ENCODE measurements around the gene SEMA3F.

Gene SEMA3F

GRCh38 chr3:50125541-50126286 lies 29.4 kb upstream of the SEMA3F start:
- Mint-ChIP-seq H3K27ac (no peak overlapping the region), H3K9me3 (no peaks in the 10 kb centered on the region)
- no peak for DNase-seq

GRCh38 chr3:50126287-50127211 lies 28.6 kb upstream of the SEMA3F start:
- no peaks in the 10 kb centered on the region for H3K36me3 Mint-ChIP-seq (ENCODE audit: low read depth)
- no peak for DNase-seq
- no peaks in the 10 kb centered on the region for H3K27me3 Mint-ChIP-seq
- H3K4me1 Mint-ChIP-seq = no peaks in the 10 kb centered on the region
- H3K27ac Mint-ChIP-seq = no peak overlapping the region
- no peaks in the 10 kb centered on the region for H3K9me3 Mint-ChIP-seq
- no peak overlapping the region for H3K4me3 Mint-ChIP-seq
- no peak for ATAC-seq

More at GRCh38 chr3:50125541-50126286, 29.4 kb upstream of the SEMA3F start:
- no peaks in the 10 kb centered on the region for H3K27me3 Mint-ChIP-seq
- H3K4me3 Mint-ChIP-seq = no peak overlapping the region
- no peaks in the 10 kb centered on the region for H3K4me1 Mint-ChIP-seq
- ATAC-seq = no peak
- H3K36me3 Mint-ChIP-seq (ENCODE audit: low read depth) = no peaks in the 10 kb centered on the region

- H3K36me3 Mint-ChIP-seq (ENCODE audit: low read depth) = no peaks in the 10 kb centered on the region
- no peaks in the 10 kb centered on the region for H3K9me3 Mint-ChIP-seq
- H3K27ac Mint-ChIP-seq = no peak overlapping the region
- no peak for ATAC-seq
- DNase-seq = no peak
- no peak overlapping the region for H3K4me3 Mint-ChIP-seq
- H3K4me1 Mint-ChIP-seq = no peaks in the 10 kb centered on the region
- no peaks in the 10 kb centered on the region for H3K27me3 Mint-ChIP-seq
Measured at GRCh38 chr3:50127251-50127691, 27.9 kb upstream of the SEMA3F start.

GRCh38 chr3:50128001-50128400 lies 27.1 kb upstream of the SEMA3F start:
- no peak for ATAC-seq
- Mint-ChIP-seq H3K4me3 (no peak overlapping the region), H3K9me3 (no peaks in the 10 kb centered on the region), H3K36me3 (ENCODE audit: low read depth) (no peaks in the 10 kb centered on the region), H3K4me1 (no peaks in the 10 kb centered on the region), H3K27ac (no peak overlapping the region), H3K27me3 (no peaks in the 10 kb centered on the region)
- no peak for DNase-seq

GRCh38 chr3:50130436-50130835 lies 24.7 kb upstream of the SEMA3F start:
- DNase-seq (no peak), ATAC-seq (no peak)
- no peaks in the 10 kb centered on the region for H3K27me3 Mint-ChIP-seq
- no peaks in the 10 kb centered on the region for H3K4me1 Mint-ChIP-seq
- H3K4me3 Mint-ChIP-seq = no peak overlapping the region
- H3K9me3 Mint-ChIP-seq = no peaks in the 10 kb centered on the region
- H3K27ac Mint-ChIP-seq = no peak overlapping the region
- H3K36me3 Mint-ChIP-seq (ENCODE audit: low read depth) = no peaks in the 10 kb centered on the region

- Mint-ChIP-seq H3K36me3 (ENCODE audit: low read depth) (no peaks in the 10 kb centered on the region), H3K4me1 (no peaks in the 10 kb centered on the region), H3K27ac (no peak overlapping the region), H3K9me3 (no peaks in the 10 kb centered on the region), H3K4me3 (no peak overlapping the region), H3K27me3 (no peaks in the 10 kb centered on the region)
- DNase-seq = no peak
- no peak for ATAC-seq
Measured at GRCh38 chr3:50132421-50133282, 22.5 kb upstream of the SEMA3F start.

- H3K9me3 Mint-ChIP-seq = no peaks in the 10 kb centered on the region
- no peaks in the 10 kb centered on the region for H3K27me3 Mint-ChIP-seq
- DNase-seq = no peak
- no peaks in the 10 kb centered on the region for H3K36me3 Mint-ChIP-seq (ENCODE audit: low read depth)
- H3K4me3 Mint-ChIP-seq = no peak overlapping the region
- no peak for ATAC-seq
- no peak overlapping the region for H3K27ac Mint-ChIP-seq
- peaks cover 2% of the 10 kb centered on the region for H3K4me1 Mint-ChIP-seq
Measured at GRCh38 chr3:50133283-50133615, 21.9 kb upstream of the SEMA3F start.

- DNase-seq = no peak
- no peak overlapping the region for H3K27ac Mint-ChIP-seq
- no peak overlapping the region for H3K4me3 Mint-ChIP-seq
- no peaks in the 10 kb centered on the region for H3K36me3 Mint-ChIP-seq (ENCODE audit: low read depth)
- peaks cover 10% of the 10 kb centered on the region for H3K4me1 Mint-ChIP-seq
- H3K27me3 Mint-ChIP-seq = no peaks in the 10 kb centered on the region
- no peaks in the 10 kb centered on the region for H3K9me3 Mint-ChIP-seq
- ATAC-seq = no peak
Measured at GRCh38 chr3:50134367-50134766, 20.8 kb upstream of the SEMA3F start.

GRCh38 chr3:50135964-50136363 lies 19.2 kb upstream of the SEMA3F start:
- Mint-ChIP-seq H3K36me3 (ENCODE audit: low read depth) (no peaks in the 10 kb centered on the region), H3K9me3 (no peaks in the 10 kb centered on the region), H3K27ac (no peak overlapping the region), H3K27me3 (no peaks in the 10 kb centered on the region), H3K4me1 (peaks cover 10% of the 10 kb centered on the region), H3K4me3 (no peak overlapping the region)
- ATAC-seq (no peak), DNase-seq (no peak)

- Mint-ChIP-seq H3K27ac (no peak overlapping the region), H3K4me1 (peaks cover 10% of the 10 kb centered on the region), H3K27me3 (no peaks in the 10 kb centered on the region), H3K9me3 (no peaks in the 10 kb centered on the region), H3K4me3 (no peak overlapping the region), H3K36me3 (ENCODE audit: low read depth) (no peaks in the 10 kb centered on the region)
- ATAC-seq = no peak
- no peak for DNase-seq
Measured at GRCh38 chr3:50136714-50137405, 18.3 kb upstream of the SEMA3F start.

GRCh38 chr3:50137531-50137930 lies 17.6 kb upstream of the SEMA3F start:
- H3K4me1 Mint-ChIP-seq = peaks cover 10% of the 10 kb centered on the region
- H3K4me3 Mint-ChIP-seq = no peak overlapping the region
- no peaks in the 10 kb centered on the region for H3K9me3 Mint-ChIP-seq

GRCh38 chr3:50138266-50139200 lies 16.6 kb upstream of the SEMA3F start:
- DNase-seq (no peak), ATAC-seq (no peak)
- H3K4me1 Mint-ChIP-seq = peaks cover 10% of the 10 kb centered on the region
- H3K4me3 Mint-ChIP-seq = no peak overlapping the region
- H3K27me3 Mint-ChIP-seq = no peaks in the 10 kb centered on the region
- H3K9me3 Mint-ChIP-seq = no peaks in the 10 kb centered on the region
- no peaks in the 10 kb centered on the region for H3K36me3 Mint-ChIP-seq (ENCODE audit: low read depth)
- no peak overlapping the region for H3K27ac Mint-ChIP-seq

More at GRCh38 chr3:50137531-50137930, 17.6 kb upstream of the SEMA3F start:
- DNase-seq = no peak
- Mint-ChIP-seq H3K27ac (no peak overlapping the region), H3K27me3 (no peaks in the 10 kb centered on the region), H3K36me3 (ENCODE audit: low read depth) (no peaks in the 10 kb centered on the region)
- ATAC-seq = no peak

- Mint-ChIP-seq H3K27ac (no peak overlapping the region), H3K36me3 (ENCODE audit: low read depth) (no peaks in the 10 kb centered on the region), H3K27me3 (no peaks in the 10 kb centered on the region), H3K4me3 (no peak overlapping the region), H3K4me1 (peaks cover 10% of the 10 kb centered on the region), H3K9me3 (no peaks in the 10 kb centered on the region)
- no peak for DNase-seq
- ATAC-seq = no peak
Measured at GRCh38 chr3:50139308-50139707, 15.8 kb upstream of the SEMA3F start.

Measured in activated naive CD8-positive, alpha-beta T cell treated with anti-CD3 and anti-CD28 coated beads, Interleukin-2, amount 50 U/mL, for 24 hours (primary cell).